Ovary (tissue), 9 donors: ENCODE measurements around the gene ADRA2A. TPM values are rescaled to one million over a fixed set of nuclear protein-coding genes. Genes with fewer than 3 reads are reported as not detected.

Source experiments
- DNase-seq, 5 donors: peaks; one replicate each; pipeline ENCODE4 v3.0.0-alpha.2; 2019 to 2020
- H3K27ac ChIP-seq, 2 donors: fragments of 200-600 bp; one replicate each; pipeline versions ENCODE4 v1.5.1 to v1.8.0; 2019 to 2022
- H3K27me3 ChIP-seq: fragments of 200-600 bp; one replicate; pipeline ENCODE4 v1.8.0; 2022
- H3K36me3 ChIP-seq: fragments of 200-600 bp; sonication (generic); one replicate; pipeline ENCODE4 v1.5.1; 2019
- H3K4me1 ChIP-seq: one replicate; pipeline ENCODE4 v1.8.1; 2013; ENCODE audit warnings: mild to moderate bottlenecking, moderate library complexity; ENCODE audit not compliant: insufficient read depth
- H3K4me3 ChIP-seq: fragments of 200-600 bp; sonication (generic); one replicate; pipeline ENCODE4 v1.5.1; 2017
- H3K9me3 ChIP-seq, 2 donors: fragments of 200-600 bp in 1 of 2; sonication (generic) in 1 of 2; one replicate each; pipeline versions ENCODE4 v1.5.1 to v1.8.1; 2013 to 2019; ENCODE audit warnings: mild to moderate bottlenecking in 1 of 2, moderate library complexity in 1 of 2
- EP300 ChIP-seq: sonication (generic); formaldehyde crosslinking; IDR thresholded peaks from one replicate; pipeline ENCODE4 v1.6.1; 2017; ENCODE audit warnings: antibody characterized with exemption
- POLR2A ChIP-seq: fragments of 450-650 bp; IDR thresholded peaks from one replicate; pipeline ENCODE4 v1.6.1; 2017; ENCODE audit warnings: antibody characterized with exemption, mild to moderate bottlenecking, moderate library complexity
- WGBS, 3 donors: extraction: QIAGEN DNeasy Blood & Tissue Kit in 1 of 3; methylation state at CpG; one replicate each; pipeline versions ENCODE4 v1.1.5 to v1.1.7; 2013 to 2017; 5-methylcytosine and 5-hydroxymethylcytosine counted together
- intact Hi-C, 4 donors: fragments of 100-400 bp; cut with DNase I; formaldehyde crosslinking; loops; one replicate each; pipeline versions ENCODE4 v1.11.0 to v1.15.1; 2022 to 2023
- polyA plus RNA-seq, 2 donors: library from polyadenylated mRNA; stranded (reverse); fragments of 200-250 nt in 1 of 2; fragments of 350-450 nt in 1 of 2; fragmentation: Illumina TruSeq in 1 of 2; extraction: RNeasy Lipid Tissue Mini Kit (QIAGEN cat#74804) in 1 of 2; gene quantifications; one replicate each; pipeline ENCODE4 v1.2.3, GENCODE V29; 2013 to 2014
- total RNA-seq, 7 donors: library from RNA; depleted of rRNA in 2 of 7; stranded (reverse); fragments of >200 nt in 2 of 7; fragmentation: NEBNext Ultra II Directional in 3 of 7; extraction: Animal tissue kit (Norgen Biotek cat#: 25700) in 3 of 7; gene quantifications; one replicate each; pipeline versions ENCODE4 v1.1.0 to v1.2.4, GENCODE V29; 2016 to 2023
- TF ChIP-seq, protein P1 (sequence below), 3 donors: fragments of 450-650 bp in 2 of 3; fragments of 200-600 bp in 1 of 3; IDR thresholded peaks; one replicate each; pipeline versions ENCODE4 v1.5.1 to v1.8.0; 2016 to 2022; ENCODE audit warnings: antibody characterized with exemption in 3 of 3, mild to moderate bottlenecking in 1 of 3
- donor health status: DM: no; HTN: no; CAD: no; lungs with moderate emphysema.
- donor health status: DM: no; HTN: no; CAD: no.
- donor health status: Bipolar disorder and iron deficiency.
- donor health status: DM: yes; HTN: yes; CAD: no.
- donor health status: DM: no; HTN: no; CAD: no.
- donor health status: DM: yes; HTN: yes; CAD: no.

ADRA2A gene
- total and polyA plus RNA-seq, 9 donors, result 13.7 to 55.7 (median 20.0) TPM

- intact Hi-C loops, result no loop called here
- DNase-seq, result no peak
- H3K27me3 ChIP-seq, result no peaks in the 10 kb centered on the region
- no peaks in the 10 kb centered on the region for H3K36me3 ChIP-seq
- H3K27ac ChIP-seq, result no peak overlapping the region
- H3K4me1 ChIP-seq, result no peaks in the 10 kb centered on the region
- H3K4me3 ChIP-seq, result no peak overlapping the region
- WGBS, 3 donors, result 80 to 93% (median 89%) methylated on average over 7 to 9 of the region's 9 CpGs
- H3K9me3 ChIP-seq, result no peaks in the 10 kb centered on the region
- TF ChIP-seq EP300 (no peak), POLR2A (no peak)
- TF ChIP-seq, protein P1, sequence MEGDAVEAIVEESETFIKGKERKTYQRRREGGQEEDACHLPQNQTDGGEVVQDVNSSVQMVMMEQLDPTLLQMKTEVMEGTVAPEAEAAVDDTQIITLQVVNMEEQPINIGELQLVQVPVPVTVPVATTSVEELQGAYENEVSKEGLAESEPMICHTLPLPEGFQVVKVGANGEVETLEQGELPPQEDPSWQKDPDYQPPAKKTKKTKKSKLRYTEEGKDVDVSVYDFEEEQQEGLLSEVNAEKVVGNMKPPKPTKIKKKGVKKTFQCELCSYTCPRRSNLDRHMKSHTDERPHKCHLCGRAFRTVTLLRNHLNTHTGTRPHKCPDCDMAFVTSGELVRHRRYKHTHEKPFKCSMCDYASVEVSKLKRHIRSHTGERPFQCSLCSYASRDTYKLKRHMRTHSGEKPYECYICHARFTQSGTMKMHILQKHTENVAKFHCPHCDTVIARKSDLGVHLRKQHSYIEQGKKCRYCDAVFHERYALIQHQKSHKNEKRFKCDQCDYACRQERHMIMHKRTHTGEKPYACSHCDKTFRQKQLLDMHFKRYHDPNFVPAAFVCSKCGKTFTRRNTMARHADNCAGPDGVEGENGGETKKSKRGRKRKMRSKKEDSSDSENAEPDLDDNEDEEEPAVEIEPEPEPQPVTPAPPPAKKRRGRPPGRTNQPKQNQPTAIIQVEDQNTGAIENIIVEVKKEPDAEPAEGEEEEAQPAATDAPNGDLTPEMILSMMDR (IDR thresholded peaks at IDR 0.05), result no peak
These were observed 39.4 kb downstream of the ADRA2A start for GRCh38 chr10:111116211-111116610.

DNA sequence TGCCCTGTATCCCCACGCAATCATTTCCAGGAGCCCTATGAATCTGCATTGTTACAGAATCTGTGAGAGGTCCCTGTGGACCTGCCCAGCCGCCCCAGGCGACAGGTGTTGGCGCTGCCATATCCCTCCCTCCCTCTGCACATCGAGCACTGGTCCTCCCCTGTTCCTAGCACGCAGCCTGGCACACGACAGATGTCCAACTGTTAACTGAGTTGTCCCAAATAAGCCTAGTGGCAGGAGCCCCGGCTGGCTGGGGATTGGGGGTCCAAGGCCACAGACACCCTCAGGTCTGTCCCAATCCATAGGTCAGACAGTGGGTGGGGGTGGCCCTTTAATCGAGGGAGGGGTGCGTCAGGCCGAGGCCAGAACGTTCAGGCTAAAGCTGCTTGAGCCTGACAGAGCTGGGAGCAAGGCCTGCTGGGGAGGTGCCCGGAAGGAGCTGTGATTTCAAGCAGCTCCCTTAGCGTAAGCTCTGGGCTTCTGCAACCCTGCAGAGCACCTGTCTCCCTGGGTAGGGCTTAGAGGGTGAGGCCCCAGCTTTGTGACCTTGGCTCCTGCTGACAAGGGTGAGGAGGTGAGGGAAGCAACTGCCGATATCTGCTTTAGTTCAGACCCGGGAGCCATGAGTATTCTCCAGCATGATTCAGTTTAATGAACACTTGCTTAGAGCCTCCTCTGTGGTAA, 40.1 kb downstream of the ADRA2A start:
- no peak for TF ChIP-seq EP300
- TF ChIP-seq POLR2A, result no peak
- TF ChIP-seq, protein P1 (IDR thresholded peaks at IDR 0.05), result no peak
- WGBS, 3 donors, result 67 to 76% (median 72%) methylated on average over 16 of the region's 16 CpGs
- Histone ChIP-seq H3K27ac (no peak overlapping the region), H3K36me3 (no peaks in the 10 kb centered on the region), H3K27me3 (no peaks in the 10 kb centered on the region), H3K4me3 (no peak overlapping the region), H3K4me1 (no peaks in the 10 kb centered on the region), H3K9me3 (no peaks in the 10 kb centered on the region)
- intact Hi-C loops, result no loop called here
- DNase-seq, result no peak

GRCh38 chr10:111117528-111118277, 40.9 kb downstream of the ADRA2A start:
- no peak for DNase-seq
- TF ChIP-seq EP300, result no peak
- TF ChIP-seq, protein P1 (IDR thresholded peaks at IDR 0.05), result no peak
- no peak for TF ChIP-seq POLR2A
- Histone ChIP-seq H3K27ac (no peak overlapping the region), H3K4me1 (no peaks in the 10 kb centered on the region), H3K4me3 (no peak overlapping the region), H3K36me3 (no peaks in the 10 kb centered on the region), H3K27me3 (no peaks in the 10 kb centered on the region), H3K9me3 (no peaks in the 10 kb centered on the region)
- intact Hi-C loops, result no loop called here
- WGBS, 3 donors, result 90 to 92% (median 90%) methylated on average over 8 of the region's 8 CpGs

DNA sequence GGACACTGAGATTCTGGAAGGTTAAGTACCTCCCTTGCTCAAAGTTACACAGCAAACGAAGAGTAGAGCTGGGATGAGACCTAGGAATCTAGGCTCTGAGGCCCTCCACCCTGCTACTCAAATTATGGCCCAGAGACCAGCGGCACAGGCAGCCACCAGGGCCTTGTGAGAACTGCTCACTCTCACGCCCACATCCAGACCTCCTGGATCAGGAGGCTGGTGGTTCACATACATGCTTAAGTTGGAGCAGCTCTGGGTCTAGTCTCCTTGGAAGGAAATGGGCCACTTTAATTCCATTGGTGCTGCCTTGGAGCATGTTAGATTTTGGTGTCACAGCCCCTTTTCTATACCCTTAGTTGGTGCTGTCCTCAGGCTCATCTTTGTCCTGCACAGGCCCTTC, 41.9 kb downstream of the ADRA2A start:
- H3K27ac ChIP-seq, result no peak overlapping the region
- H3K4me1 ChIP-seq, result no peaks in the 10 kb centered on the region
- no peaks in the 10 kb centered on the region for H3K9me3 ChIP-seq
- TF ChIP-seq EP300 (no peak), POLR2A (no peak)
- TF ChIP-seq, protein P1 (IDR thresholded peaks at IDR 0.05), result no peak
- H3K27me3 ChIP-seq, result no peaks in the 10 kb centered on the region
- no peak overlapping the region for H3K4me3 ChIP-seq
- H3K36me3 ChIP-seq, result no peaks in the 10 kb centered on the region
- no peak for DNase-seq
- intact Hi-C loops, result no loop called here
- 85 to 92% (median 88%) methylated on average over 3 of the region's 3 CpGs for WGBS, 3 donors
